GM12864 (cell line): ENCODE data around the gene RIOK1.

Experiments
- DNase-seq: peaks from one replicate; pipeline ENCODE4 v3.0.0-alpha.2; 2011; ENCODE audit warnings: low read depth
- H3K4me3 ChIP-seq: 2 replicates; pipeline ENCODE4 v1.5.1; 2011; ENCODE audit warnings: mild to moderate bottlenecking, low read depth, low read length, control low read depth
- TF ChIP-seq, protein P1 (sequence below): IDR thresholded peaks from 2 replicates; pipeline ENCODE4 v1.5.1; 2011; ENCODE audit warnings: low read depth, mild to moderate bottlenecking, moderate library complexity, low read length, control low read depth, inconsistent platforms; ENCODE audit errors: missing control alignments

The RIOK1 gene

DNA sequence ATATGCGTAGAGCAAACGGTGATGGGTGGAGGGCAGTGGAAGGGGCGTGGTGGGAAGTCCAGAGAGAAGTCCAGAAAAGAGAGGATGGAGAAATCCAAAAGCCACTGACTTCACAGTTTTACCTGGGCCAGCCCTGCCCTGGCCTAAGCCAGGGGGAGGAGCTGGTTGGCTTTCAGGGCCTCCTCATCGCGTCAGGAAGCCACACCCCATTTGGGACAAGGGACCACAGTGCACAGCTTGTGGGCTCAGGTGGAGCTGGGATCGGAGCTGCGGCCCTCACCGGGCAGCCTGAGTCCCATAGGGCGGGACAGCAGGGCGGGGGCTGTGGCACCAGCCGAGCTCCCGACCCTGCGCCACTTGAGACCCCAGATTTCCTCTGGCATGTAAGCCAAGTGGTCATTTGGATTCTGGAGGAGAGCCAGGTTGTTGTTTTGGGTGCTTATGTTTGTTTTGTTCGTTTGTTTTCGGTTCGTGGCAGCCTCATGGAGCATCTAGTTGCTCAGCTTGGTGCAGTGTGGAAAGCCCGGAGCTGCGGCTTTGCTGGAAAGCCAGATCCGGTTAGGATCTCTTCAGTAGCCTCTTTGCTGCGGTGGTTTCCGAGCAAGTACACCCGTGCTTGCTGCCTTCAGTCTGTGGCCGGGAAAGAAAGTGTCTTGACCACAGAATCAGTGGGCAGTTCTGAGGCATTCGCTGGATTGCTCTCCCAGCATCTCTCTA, 42.2 kb downstream of the RIOK1 start:
- H3K4me3 ChIP-seq: no peak overlapping the region
- TF ChIP-seq, protein P1, sequence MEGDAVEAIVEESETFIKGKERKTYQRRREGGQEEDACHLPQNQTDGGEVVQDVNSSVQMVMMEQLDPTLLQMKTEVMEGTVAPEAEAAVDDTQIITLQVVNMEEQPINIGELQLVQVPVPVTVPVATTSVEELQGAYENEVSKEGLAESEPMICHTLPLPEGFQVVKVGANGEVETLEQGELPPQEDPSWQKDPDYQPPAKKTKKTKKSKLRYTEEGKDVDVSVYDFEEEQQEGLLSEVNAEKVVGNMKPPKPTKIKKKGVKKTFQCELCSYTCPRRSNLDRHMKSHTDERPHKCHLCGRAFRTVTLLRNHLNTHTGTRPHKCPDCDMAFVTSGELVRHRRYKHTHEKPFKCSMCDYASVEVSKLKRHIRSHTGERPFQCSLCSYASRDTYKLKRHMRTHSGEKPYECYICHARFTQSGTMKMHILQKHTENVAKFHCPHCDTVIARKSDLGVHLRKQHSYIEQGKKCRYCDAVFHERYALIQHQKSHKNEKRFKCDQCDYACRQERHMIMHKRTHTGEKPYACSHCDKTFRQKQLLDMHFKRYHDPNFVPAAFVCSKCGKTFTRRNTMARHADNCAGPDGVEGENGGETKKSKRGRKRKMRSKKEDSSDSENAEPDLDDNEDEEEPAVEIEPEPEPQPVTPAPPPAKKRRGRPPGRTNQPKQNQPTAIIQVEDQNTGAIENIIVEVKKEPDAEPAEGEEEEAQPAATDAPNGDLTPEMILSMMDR: no peak
- DNase-seq: no peak

DNA sequence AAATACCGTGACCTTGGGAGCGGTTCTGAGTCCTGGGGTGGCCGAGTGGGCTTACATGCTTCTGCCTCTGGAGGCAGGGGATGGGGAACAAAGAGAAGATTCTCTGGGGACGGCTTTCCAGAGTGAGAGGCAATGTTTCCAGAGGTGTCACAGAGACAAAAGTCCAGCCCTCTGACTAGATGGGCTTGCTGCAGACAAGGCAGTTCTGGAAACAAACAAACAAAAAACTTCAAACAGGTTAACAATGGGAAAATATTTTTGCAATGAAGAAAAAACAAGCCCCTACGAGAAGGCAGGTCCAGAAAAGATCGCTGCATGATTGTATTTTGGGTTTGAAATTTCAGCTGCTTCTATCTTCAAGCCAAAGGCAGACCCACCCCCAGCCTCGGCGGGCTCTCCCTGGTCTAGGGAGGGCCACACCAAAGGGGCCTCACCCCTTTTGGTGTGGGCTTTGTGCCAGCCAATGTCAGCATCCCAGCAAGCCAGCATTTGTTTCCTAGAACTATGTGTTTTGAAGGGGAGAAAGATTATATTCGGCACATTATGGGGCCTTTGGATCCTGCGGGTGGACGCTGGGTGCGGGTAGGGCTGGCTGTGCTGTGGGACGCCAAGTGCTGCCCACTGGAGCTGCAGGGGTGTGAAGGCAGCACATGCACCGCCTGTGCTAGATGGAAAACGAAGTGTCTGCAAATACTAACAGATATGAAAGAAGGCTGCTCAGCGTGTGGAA, 42.9 kb downstream of the RIOK1 start:
- H3K4me3 ChIP-seq: no peak overlapping the region
- TF ChIP-seq, protein P1: no peak
- DNase-seq: no peak

DNA sequence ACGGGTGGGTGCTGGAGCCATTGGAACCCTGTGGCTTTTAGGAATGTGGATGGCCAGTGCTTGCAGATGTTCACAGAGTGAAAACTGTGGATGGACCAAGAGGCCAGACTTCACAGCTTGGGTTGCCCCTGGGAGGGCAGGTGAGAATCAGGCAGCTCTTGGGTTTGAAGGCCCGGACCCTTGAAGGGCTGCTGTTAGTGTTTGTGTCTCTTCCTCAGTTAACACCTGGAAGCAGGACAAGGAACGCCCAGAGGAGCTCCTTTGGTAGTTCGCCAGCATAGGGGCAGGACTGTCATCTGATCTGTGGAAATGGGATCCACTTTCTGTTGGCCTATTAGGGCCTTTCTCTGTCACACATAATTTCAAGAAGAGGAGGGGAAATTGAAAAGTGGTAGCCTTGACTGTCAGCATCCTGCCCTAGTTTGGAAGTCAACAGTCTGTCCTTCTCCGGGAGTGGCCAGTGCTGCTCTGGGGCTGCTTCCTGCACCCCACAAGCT, 43.6 kb downstream of the RIOK1 start:
- TF ChIP-seq, protein P1: no peak
- DNase-seq: no peak
- no peak overlapping the region for H3K4me3 ChIP-seq

DNA sequence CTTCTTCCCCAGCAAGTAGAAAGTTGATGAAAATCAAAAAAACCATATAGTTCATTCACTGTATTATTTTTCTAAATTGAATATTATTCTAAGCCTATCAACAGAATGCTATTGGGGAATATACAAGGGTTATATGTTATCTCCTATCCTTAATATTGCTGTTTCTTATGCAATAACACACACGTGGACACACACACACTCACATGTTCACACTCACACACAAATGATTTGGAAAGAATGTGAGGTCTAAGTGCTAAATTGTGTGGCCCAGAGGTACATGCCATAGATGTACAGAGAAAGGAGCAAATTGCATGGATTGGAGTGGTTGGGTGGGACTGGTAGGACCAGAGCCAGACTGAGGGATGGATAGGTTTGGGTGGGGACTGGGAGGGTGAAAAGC, 45.1 kb downstream of the RIOK1 start:
- TF ChIP-seq, protein P1: no peak
- no peak for DNase-seq
- H3K4me3 ChIP-seq: no peak overlapping the region

DNA sequence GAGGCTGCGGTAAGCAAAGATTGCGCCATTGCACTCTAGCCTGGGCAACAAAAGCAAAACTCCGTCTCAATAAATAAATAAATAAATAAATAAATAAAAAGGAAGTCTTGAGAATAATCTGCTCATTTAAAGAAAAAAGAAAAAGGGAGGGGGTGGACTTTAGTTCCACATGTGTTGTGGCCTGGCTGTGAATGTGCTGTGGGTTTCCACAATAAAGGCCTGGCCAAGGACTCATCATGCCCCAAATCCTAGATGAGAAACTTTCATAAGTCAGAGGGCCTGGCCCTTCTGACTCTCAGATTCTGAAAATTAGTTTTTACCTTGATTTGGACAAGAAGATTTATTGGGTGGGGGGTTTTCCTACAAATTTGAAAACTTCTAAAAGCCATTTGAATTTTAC, 48.4 kb downstream of the RIOK1 start:
- no peak overlapping the region for H3K4me3 ChIP-seq
- TF ChIP-seq, protein P1: no peak
- no peak for DNase-seq

DNA sequence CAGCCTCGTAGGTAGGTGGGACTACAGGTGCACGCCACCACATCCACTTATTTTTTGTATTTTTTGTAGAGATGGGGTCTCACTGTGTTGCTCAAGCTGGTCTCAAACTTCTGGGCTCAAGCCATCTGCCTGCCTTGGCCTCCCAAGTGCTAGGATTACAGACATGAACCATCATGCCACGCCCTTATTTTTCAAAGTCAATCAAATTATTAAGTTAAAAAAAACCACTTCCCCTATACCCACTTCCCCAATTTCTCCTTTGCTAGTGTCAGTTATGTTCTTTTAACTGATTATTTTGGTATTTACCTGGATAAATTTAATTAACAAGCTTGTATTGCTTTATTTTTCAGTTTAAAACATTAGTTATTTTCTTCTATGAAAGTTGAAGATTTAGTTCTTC, 49.6 kb downstream of the RIOK1 start:
- no peak for DNase-seq
- TF ChIP-seq, protein P1: no peak
- H3K4me3 ChIP-seq: no peak overlapping the region
